Breast epithelium (tissue), 4 donors: ENCODE measurements around the gene ZCCHC14. TPM values are rescaled to one million over a fixed set of nuclear protein-coding genes. Genes with fewer than 3 reads are reported as not detected.

Source experiments
- DNase-seq, 2 donors: peaks; one replicate each; pipeline ENCODE4 v3.0.0-alpha.2; 2019; ENCODE audit warnings: low spot score in 2 of 2
- H3K27ac ChIP-seq, 2 donors: fragments of 200-600 bp; sonication (generic) in 1 of 2; one replicate each; pipeline ENCODE4 v1.5.1; 2016 to 2019; ENCODE audit warnings: mild to moderate bottlenecking in 1 of 2
- H3K27me3 ChIP-seq, 2 donors: fragments of 200-600 bp; sonication (generic) in 1 of 2; one replicate each; pipeline versions ENCODE4 v1.5.1 to v1.6.0; 2017 to 2019; ENCODE audit warnings: control low read depth in 1 of 2, mild to moderate bottlenecking in 1 of 2
- H3K36me3 ChIP-seq: fragments of 200-600 bp; one replicate; pipeline ENCODE4 v1.5.1; 2019
- H3K4me1 ChIP-seq, 2 donors: fragments of 200-600 bp; sonication (generic); one replicate each; pipeline ENCODE4 v1.5.1; 2016 to 2019; ENCODE audit warnings: control low read depth in 1 of 2
- H3K4me3 ChIP-seq, 3 donors: fragments of 200-600 bp; sonication (generic); 1 replicate in 2 of 3; 2 replicates in 1 of 3; pipeline ENCODE4 v1.5.1; 2016 to 2019; ENCODE audit warnings: mild to moderate bottlenecking in 3 of 3, moderate library complexity in 2 of 3
- H3K9me3 ChIP-seq, 2 donors: fragments of 200-600 bp; sonication (generic) in 1 of 2; one replicate each; pipeline ENCODE4 v1.5.1; 2016 to 2019; ENCODE audit warnings: control low read depth in 1 of 2
- CTCF ChIP-seq, 3 donors: fragments of 450-650 bp; IDR thresholded peaks; one replicate each; pipeline ENCODE4 v1.5.1; 2016 to 2017; ENCODE audit warnings: antibody characterized with exemption in 3 of 3, mild to moderate bottlenecking in 3 of 3, moderate library complexity in 3 of 3
- POLR2A ChIP-seq: fragments of 450-650 bp; IDR thresholded peaks from one replicate; pipeline ENCODE4 v1.6.1; 2016; ENCODE audit warnings: antibody characterized with exemption, mild to moderate bottlenecking, moderate library complexity
- POLR2AphosphoS5 ChIP-seq, 3 donors: sonication (generic); formaldehyde crosslinking; IDR thresholded peaks; one replicate each; pipeline ENCODE4 v1.6.1; 2017; ENCODE audit warnings: antibody characterized with exemption in 3 of 3
- intact Hi-C: fragments of 100-400 bp; cut with DNase I; formaldehyde crosslinking; loops from one replicate; pipeline ENCODE4 v1.15.1; 2023; ENCODE audit warnings: low total_unique reads
- total RNA-seq, 3 donors: library from RNA; depleted of rRNA; stranded (reverse); fragments of >200 nt; gene quantifications; one replicate each; pipeline ENCODE4 v1.1.0, GENCODE V29; 2016

The ZCCHC14 gene
- total RNA-seq, 3 donors from 2014 or later: 15.2 to 21.0 (median 18.7) TPM

GRCh38 chr16:87421003-87421912 lies 71.6 kb downstream of the ZCCHC14 start:
- DNase-seq: no peak
- TF ChIP-seq CTCF (IDR thresholded peaks at IDR 0.05) (no peak), POLR2A (no peak), POLR2AphosphoS5 (IDR thresholded peaks at IDR 0.05) (no peak)
- Histone ChIP-seq H3K27ac (no peak overlapping the region), H3K36me3 (peaks cover 6% of the 10 kb centered on the region), H3K4me3 (no peak overlapping the region), H3K9me3 (no peaks in the 10 kb centered on the region), H3K27me3 (no peaks in the 10 kb centered on the region), H3K4me1 (no peaks in the 10 kb centered on the region)
- intact Hi-C loops: no loop called here

GRCh38 chr16:87420026-87421002 lies 72.5 kb downstream of the ZCCHC14 start:
- intact Hi-C loops: no loop called here
- TF ChIP-seq CTCF (IDR thresholded peaks at IDR 0.05) (no peak), POLR2A (no peak)
- Histone ChIP-seq H3K4me3 (no peak overlapping the region), H3K9me3 (no peaks in the 10 kb centered on the region), H3K4me1 (no peaks in the 10 kb centered on the region), H3K36me3 (peaks cover 6% of the 10 kb centered on the region), H3K27me3 (no peaks in the 10 kb centered on the region), H3K27ac (no peak overlapping the region)
- no peak for DNase-seq

GRCh38 chr16:87418644-87419043 lies 74.2 kb downstream of the ZCCHC14 start:
- Histone ChIP-seq H3K27me3 (no peaks in the 10 kb centered on the region), H3K36me3 (peaks cover 6% of the 10 kb centered on the region), H3K27ac (no peak overlapping the region), H3K4me3 (no peak overlapping the region), H3K4me1 (no peaks in the 10 kb centered on the region), H3K9me3 (no peaks in the 10 kb centered on the region)
- no peak for DNase-seq
- TF ChIP-seq POLR2A: no peak
- no peak for TF ChIP-seq POLR2AphosphoS5 (IDR thresholded peaks at IDR 0.05)
- intact Hi-C loops: no loop called here

- no peak overlapping the region for H3K27ac ChIP-seq
- no peaks in the 10 kb centered on the region for H3K27me3 ChIP-seq
- no peak overlapping the region for H3K4me3 ChIP-seq
- H3K36me3 ChIP-seq: peaks cover 6% of the 10 kb centered on the region
- no peaks in the 10 kb centered on the region for H3K4me1 ChIP-seq
- intact Hi-C loops: no loop called here
- no peaks in the 10 kb centered on the region for H3K9me3 ChIP-seq
- DNase-seq: no peak
- TF ChIP-seq POLR2A: no peak
- TF ChIP-seq POLR2AphosphoS5 (IDR thresholded peaks at IDR 0.05): no peak
- no peak for TF ChIP-seq CTCF (IDR thresholded peaks at IDR 0.05)
These were observed 74.6 kb downstream of the ZCCHC14 start for GRCh38 chr16:87418216-87418615.

GRCh38 chr16:87417528-87417910 lies 75.3 kb downstream of the ZCCHC14 start:
- intact Hi-C loops: no loop called here
- Histone ChIP-seq H3K4me3 (no peak overlapping the region), H3K36me3 (peaks cover 9% of the 10 kb centered on the region), H3K27ac (no peak overlapping the region), H3K4me1 (no peaks in the 10 kb centered on the region), H3K9me3 (no peaks in the 10 kb centered on the region), H3K27me3 (no peaks in the 10 kb centered on the region)
- no peak for TF ChIP-seq POLR2A
- TF ChIP-seq POLR2AphosphoS5 (IDR thresholded peaks at IDR 0.05): no peak
- TF ChIP-seq CTCF (IDR thresholded peaks at IDR 0.05): no peak
- no peak for DNase-seq
